C4-2B (cell line): ENCODE data around the gene AOC1.

ENCODE experiments used
- CTCF ChIP-seq: fragments of 450-650 bp; conservative IDR thresholded peaks from 2 replicates; pipeline ENCODE4 v1.5.1; 2017; ENCODE audit warnings: mild to moderate bottlenecking
- ZFX ChIP-seq: fragments of 450-650 bp; IDR thresholded peaks from 2 replicates; pipeline ENCODE4 v1.6.1; 2017

- TF ChIP-seq CTCF (no peak), ZFX (no peak)
Measured at GRCh38 chr7:150877536-150877935, 25.2 kb downstream of the AOC1 start.
